Kidney (tissue), 14 donors: Measurements from ENCODE around the gene PLEKHM3. TPM values are rescaled to one million over a fixed set of nuclear protein-coding genes. Genes with fewer than 3 reads are reported as not detected.

Experiments
- DNase-seq, 5 donors: peaks; one replicate each; pipeline ENCODE4 v3.0.0-alpha.2; 2013 to 2020
- FAIRE-seq: peaks from 2 replicates; lab custom pipeline; 2012; peaks lifted over from hg19 to GRCh38; lab: Jason Lieb, UNC
- H3K27ac ChIP-seq, 2 donors: one replicate each; pipeline ENCODE4 v1.7.0; 2013; ENCODE audit warnings: low read depth in 2 of 2, low read length in 2 of 2, inconsistent platforms in 1 of 2
- H3K27me3 ChIP-seq: one replicate; pipeline ENCODE4 v1.7.1; 2013; ENCODE audit warnings: low read length, inconsistent platforms; ENCODE audit not compliant: control insufficient read depth, insufficient read depth
- H3K36me3 ChIP-seq, 3 donors: one replicate each; pipeline versions ENCODE4 v1.7.0 to v1.7.1; 2013; ENCODE audit warnings: low read length in 3 of 3, control low read depth in 1 of 3, inconsistent platforms in 1 of 3; ENCODE audit not compliant: insufficient read depth in 3 of 3, control insufficient read depth in 2 of 3
- H3K4me1 ChIP-seq, 3 donors: one replicate each; pipeline versions ENCODE4 v1.7.0 to v1.7.1; 2013; ENCODE audit warnings: low read length in 3 of 3, inconsistent platforms in 1 of 3, low read depth in 1 of 3; ENCODE audit not compliant: control insufficient read depth in 2 of 3, insufficient read depth in 2 of 3
- H3K4me3 ChIP-seq, 3 donors: one replicate each; pipeline versions ENCODE4 v1.7.0 to v1.8.1; 2013; ENCODE audit warnings: low read length in 3 of 3, control low read depth in 1 of 3, inconsistent platforms in 1 of 3
- H3K9ac ChIP-seq, 3 donors: one replicate each; pipeline versions ENCODE4 v1.7.0 to v1.7.1; 2013; ENCODE audit warnings: low read length in 3 of 3, control low read depth in 1 of 3, inconsistent platforms in 1 of 3
- H3K9me3 ChIP-seq, 3 donors: one replicate each; pipeline versions ENCODE4 v1.7.0 to v1.7.1; 2013; ENCODE audit warnings: low read length in 3 of 3, control low read depth in 1 of 3, inconsistent platforms in 1 of 3; ENCODE audit not compliant: control insufficient read depth in 2 of 3, insufficient read depth in 1 of 3
- CTCF ChIP-seq: IDR thresholded peaks from 3 replicates; pipeline ENCODE4 v1.5.1; 2012; ENCODE audit warnings: mild to moderate bottlenecking, moderate library complexity, borderline replicate concordance; ENCODE audit not compliant: insufficient read depth; ENCODE audit errors: extremely low read depth
- intact Hi-C: fragments of 100-400 bp; cut with DNase I; formaldehyde crosslinking; loops from one replicate; pipeline ENCODE4 v1.11.1; 2022
- polyA plus RNA-seq: library from polyadenylated mRNA; stranded (reverse); fragments of 350-450 nt; fragmentation: Illumina TruSeq; extraction: RNeasy Lipid Tissue Mini Kit (QIAGEN cat#74804); gene quantifications from one replicate; pipeline ENCODE4 v1.2.3, GENCODE V29; 2014; ENCODE audit warnings: low read depth, low replicate concordance; ENCODE audit not compliant: insufficient read depth
- total RNA-seq: library from RNA; stranded (reverse); fragmentation: NEBNext Ultra II Directional; extraction: Animal tissue kit (Norgen Biotek cat#: 25700); gene quantifications from one replicate; pipeline ENCODE4 v1.2.1, GENCODE V29; 2021
- donor health status: control.
- donor health status: control.
- donor health status: control.
- donor health status: control.
- donor health status: control.
- donor health status: DM: yes; HTN: yes; CAD: no.
- donor health status: Normal renal cell carcinoma (clear cell type).

The PLEKHM3 gene
- total and polyA plus RNA-seq, 2 donors from 2014 or later: 4.2 to 13.5 TPM

GRCh38 chr2:207932106-207932505, 93.2 kb downstream of the PLEKHM3 start:
- no peak overlapping the region for H3K9ac ChIP-seq
- H3K27me3 ChIP-seq: no peaks in the 10 kb centered on the region
- H3K9me3 ChIP-seq: no peaks in the 10 kb centered on the region
- DNase-seq (no peak), FAIRE-seq (no peak)
- no peak for TF ChIP-seq CTCF
- peaks cover 0 to 17% (median 3%) of the 10 kb centered on the region in 3 donors for H3K4me1 ChIP-seq
- H3K27ac ChIP-seq: no peak overlapping the region
- no peak overlapping the region for H3K4me3 ChIP-seq
- intact Hi-C loops: no loop called here
- peaks cover 0 to 2% (median 0%) of the 10 kb centered on the region in 3 donors for H3K36me3 ChIP-seq

GRCh38 chr2:207930747-207931146, 94.6 kb downstream of the PLEKHM3 start:
- FAIRE-seq: no peak
- Histone ChIP-seq H3K4me1 (peaks cover 0 to 14% (median 3%) of the 10 kb centered on the region in 3 donors), H3K36me3 (peaks cover 0 to 2% (median 0%) of the 10 kb centered on the region in 3 donors), H3K27ac (peak overlapping the region; percentile 18 to 25), H3K9me3 (no peaks in the 10 kb centered on the region), H3K9ac (peak overlapping the region in 1 of 3 donors; percentile 57), H3K4me3 (peak overlapping the region in 2 of 3 donors; percentile 46 to 55), H3K27me3 (no peaks in the 10 kb centered on the region)
- intact Hi-C loops: no loop called here
- peak in 4 of 5 donors; percentile 86 to 93 (median 90) for DNase-seq
- no peak for TF ChIP-seq CTCF

- Histone ChIP-seq H3K9ac (no peak overlapping the region), H3K27ac (no peak overlapping the region), H3K36me3 (peaks cover 0 to 2% (median 0%) of the 10 kb centered on the region in 3 donors), H3K27me3 (no peaks in the 10 kb centered on the region), H3K4me3 (no peak overlapping the region), H3K9me3 (no peaks in the 10 kb centered on the region), H3K4me1 (peaks cover 0 to 7% (median 3%) of the 10 kb centered on the region in 3 donors)
- FAIRE-seq (no peak), DNase-seq (no peak)
- intact Hi-C loops: no loop called here
- no peak for TF ChIP-seq CTCF
Observed at GRCh38 chr2:207929923-207930322, 95.4 kb downstream of the PLEKHM3 start.

GRCh38 chr2:207928079-207928478, 97.2 kb downstream of the PLEKHM3 start:
- Histone ChIP-seq H3K9me3 (no peaks in the 10 kb centered on the region), H3K4me3 (no peak overlapping the region), H3K27me3 (no peaks in the 10 kb centered on the region), H3K4me1 (peaks cover 0 to 3% (median 2%) of the 10 kb centered on the region in 3 donors), H3K27ac (no peak overlapping the region), H3K9ac (no peak overlapping the region), H3K36me3 (peaks cover 0 to 2% (median 0%) of the 10 kb centered on the region in 3 donors)
- DNase-seq (no peak), FAIRE-seq (no peak)
- intact Hi-C loops: no loop called here
- no peak for TF ChIP-seq CTCF
